Measurements from ENCODE around the gene LRRN2.
"Not testable (repeated sequence)": the region's sequence is repeated elsewhere in the genome, so short reads cannot be mapped to it uniquely, and the experiment has no call there.

The LRRN2 gene

DNA sequence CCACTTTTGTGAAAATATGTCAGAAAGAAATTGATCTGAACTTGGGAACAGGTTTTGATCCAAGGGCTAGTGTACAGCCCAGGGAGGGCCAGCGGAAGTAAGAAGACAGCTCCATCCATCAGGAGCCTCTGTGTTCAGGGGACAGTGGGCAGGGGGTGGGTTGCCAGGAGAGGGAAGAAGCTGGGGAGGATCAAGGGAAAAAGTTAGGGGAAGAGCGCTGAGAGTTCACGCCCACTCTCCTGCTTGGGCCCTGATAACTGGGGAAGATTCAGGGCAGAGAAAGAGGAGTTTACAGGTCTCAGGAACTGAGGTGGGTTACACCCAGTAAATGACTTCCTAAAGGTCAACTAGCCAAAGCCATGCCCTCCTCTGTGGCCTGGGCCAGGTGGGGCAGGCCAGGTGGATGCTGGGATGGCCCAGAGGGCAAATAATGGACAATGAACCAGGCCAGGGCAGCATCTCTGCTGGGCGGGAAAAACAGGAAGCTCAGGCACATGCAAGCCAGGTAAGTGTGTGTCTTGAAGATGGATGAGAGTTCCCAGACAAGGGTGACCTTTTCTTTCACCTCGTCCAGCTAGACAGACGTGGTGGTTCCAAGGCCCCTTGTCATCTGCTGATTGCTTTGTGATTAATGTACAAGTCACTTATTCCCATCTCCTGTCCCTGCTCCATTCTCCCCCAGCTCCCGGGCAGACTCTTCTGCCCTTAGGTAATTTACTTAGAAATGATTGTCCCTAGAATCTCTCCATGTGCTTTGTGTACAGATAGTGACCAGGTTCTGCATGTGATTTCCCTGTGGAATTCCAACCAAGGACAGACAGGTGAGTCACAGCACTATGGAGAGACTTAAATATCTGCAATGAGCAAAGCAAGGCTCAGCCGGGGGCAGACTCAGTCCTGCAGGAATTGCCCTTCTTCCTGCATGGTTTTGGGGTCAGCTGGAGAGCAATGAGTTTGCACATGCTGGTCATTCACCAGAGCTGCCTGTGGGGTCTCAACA is 112.3 kb downstream of the LRRN2 start:
- no peak overlapping the region for H3K4me2 ChIP-seq (ENCODE audit: low read length)
- H3K9me2 ChIP-seq (ENCODE audit: low read depth, low read length) = no peaks in the 10 kb centered on the region
- peaks cover 1% of the 10 kb centered on the region for H3K4me1 ChIP-seq (ENCODE audit: insufficient read depth, low read length, severe bottlenecking)

DNA sequence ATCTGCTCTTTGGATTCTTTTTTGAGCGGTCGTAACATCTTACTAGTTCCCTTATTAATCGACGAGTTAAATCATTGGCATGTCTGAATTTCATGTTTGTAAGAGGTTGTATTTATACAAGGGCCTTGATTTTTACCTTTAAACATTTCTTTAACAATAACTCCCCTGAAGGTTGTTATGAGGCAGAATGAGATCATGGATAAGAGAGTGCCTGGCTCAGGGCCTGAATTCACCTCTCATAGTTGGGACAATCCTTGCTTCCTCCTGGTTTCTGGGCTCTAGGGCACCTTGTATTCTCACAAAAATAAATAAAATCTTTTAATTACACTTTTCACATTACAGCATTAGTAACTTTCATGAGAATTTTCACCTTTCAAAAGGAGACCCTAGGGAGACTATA is 113.9 kb downstream of the LRRN2 start:
- H3K4me3 ChIP-seq (ENCODE audit: low read depth, low read length, poor library complexity, severe bottlenecking) = no peak overlapping the region
- H3F3A ChIP-seq (ENCODE audit: insufficient read depth, low read length) = no peaks in the 10 kb centered on the region
- H3K36me3 ChIP-seq (ENCODE audit: insufficient read depth, low read length) = peaks cover 39% of the 10 kb centered on the region
- no peaks in the 10 kb centered on the region for H4K20me1 ChIP-seq (ENCODE audit: insufficient read depth, low read length)
- TF ChIP-seq EZH2 (IDR thresholded peaks at IDR 0.05; ENCODE audit: borderline replicate concordance, low read length) = no peak
- TF ChIP-seq, protein P1, sequence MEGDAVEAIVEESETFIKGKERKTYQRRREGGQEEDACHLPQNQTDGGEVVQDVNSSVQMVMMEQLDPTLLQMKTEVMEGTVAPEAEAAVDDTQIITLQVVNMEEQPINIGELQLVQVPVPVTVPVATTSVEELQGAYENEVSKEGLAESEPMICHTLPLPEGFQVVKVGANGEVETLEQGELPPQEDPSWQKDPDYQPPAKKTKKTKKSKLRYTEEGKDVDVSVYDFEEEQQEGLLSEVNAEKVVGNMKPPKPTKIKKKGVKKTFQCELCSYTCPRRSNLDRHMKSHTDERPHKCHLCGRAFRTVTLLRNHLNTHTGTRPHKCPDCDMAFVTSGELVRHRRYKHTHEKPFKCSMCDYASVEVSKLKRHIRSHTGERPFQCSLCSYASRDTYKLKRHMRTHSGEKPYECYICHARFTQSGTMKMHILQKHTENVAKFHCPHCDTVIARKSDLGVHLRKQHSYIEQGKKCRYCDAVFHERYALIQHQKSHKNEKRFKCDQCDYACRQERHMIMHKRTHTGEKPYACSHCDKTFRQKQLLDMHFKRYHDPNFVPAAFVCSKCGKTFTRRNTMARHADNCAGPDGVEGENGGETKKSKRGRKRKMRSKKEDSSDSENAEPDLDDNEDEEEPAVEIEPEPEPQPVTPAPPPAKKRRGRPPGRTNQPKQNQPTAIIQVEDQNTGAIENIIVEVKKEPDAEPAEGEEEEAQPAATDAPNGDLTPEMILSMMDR (IDR thresholded peaks at IDR 0.05; ENCODE audit: low read length) = no peak
- H3K27ac ChIP-seq (ENCODE audit: low read depth, low read length, poor library complexity, severe bottlenecking) = no peak overlapping the region
- no peak overlapping the region for H3K9ac ChIP-seq (ENCODE audit: low read length)
- no peaks in the 10 kb centered on the region for H3K4me1 ChIP-seq (ENCODE audit: insufficient read depth, low read length, severe bottlenecking)
- H3K27me3 ChIP-seq (ENCODE audit: insufficient read depth, low read length) = no peaks in the 10 kb centered on the region
- H3K9me3 ChIP-seq (ENCODE audit: low read length) = no peaks in the 10 kb centered on the region
- no peaks in the 10 kb centered on the region for H3K9me2 ChIP-seq (ENCODE audit: low read depth, low read length)
- H2AFZ ChIP-seq (ENCODE audit: low read length) = no peak overlapping the region
- H3K4me2 ChIP-seq (ENCODE audit: low read length) = no peak overlapping the region
- no peaks in the 10 kb centered on the region for H3K79me2 ChIP-seq (ENCODE audit: insufficient read depth, low read length)

More for the DNA sequence above, 112.3 kb downstream of the LRRN2 start:
- no peak overlapping the region for H3K4me3 ChIP-seq (ENCODE audit: low read depth, low read length, poor library complexity, severe bottlenecking)
- no peak overlapping the region for H3K27ac ChIP-seq (ENCODE audit: low read depth, low read length, poor library complexity, severe bottlenecking)
- no peaks in the 10 kb centered on the region for H3K27me3 ChIP-seq (ENCODE audit: insufficient read depth, low read length)
- no peaks in the 10 kb centered on the region for H4K20me1 ChIP-seq (ENCODE audit: insufficient read depth, low read length)
- TF ChIP-seq, protein P1 (IDR thresholded peaks at IDR 0.05; ENCODE audit: low read length) = no peak
- no peak for TF ChIP-seq EZH2 (IDR thresholded peaks at IDR 0.05; ENCODE audit: borderline replicate concordance, low read length)
- peaks cover 26% of the 10 kb centered on the region for H3K36me3 ChIP-seq (ENCODE audit: insufficient read depth, low read length)
- H3K9ac ChIP-seq (ENCODE audit: low read length) = no peak overlapping the region
- no peaks in the 10 kb centered on the region for H3K9me3 ChIP-seq (ENCODE audit: low read length)
- no peaks in the 10 kb centered on the region for H3F3A ChIP-seq (ENCODE audit: insufficient read depth, low read length)
- H3K79me2 ChIP-seq (ENCODE audit: insufficient read depth, low read length) = no peaks in the 10 kb centered on the region
- H2AFZ ChIP-seq (ENCODE audit: low read length) = no peak overlapping the region

DNA sequence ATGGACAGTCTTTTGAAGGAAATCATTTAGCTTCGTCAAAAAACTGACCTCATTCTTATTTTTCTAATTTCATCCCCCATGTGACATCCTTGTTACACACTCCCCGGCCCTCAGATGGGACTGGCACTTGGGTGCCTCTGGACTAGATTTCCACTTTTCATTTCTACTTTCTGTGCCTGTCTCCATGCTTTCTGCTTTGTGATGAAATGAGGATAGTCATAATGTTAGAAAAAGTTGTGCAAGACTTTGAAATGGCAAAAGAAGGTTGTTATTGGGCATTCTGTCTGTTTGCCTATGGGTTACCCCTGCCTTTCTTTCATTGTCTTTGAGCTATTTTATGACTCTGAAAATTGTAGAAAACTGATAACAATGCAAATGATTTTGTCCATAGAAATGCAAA is 114.4 kb downstream of the LRRN2 start:
- H3F3A ChIP-seq (ENCODE audit: insufficient read depth, low read length) = no peaks in the 10 kb centered on the region
- TF ChIP-seq EZH2 (IDR thresholded peaks at IDR 0.05; ENCODE audit: borderline replicate concordance, low read length) = no peak
- TF ChIP-seq, protein P1 (IDR thresholded peaks at IDR 0.05; ENCODE audit: low read length) = no peak
- H3K9me2 ChIP-seq (ENCODE audit: low read depth, low read length) = no peaks in the 10 kb centered on the region
- no peaks in the 10 kb centered on the region for H3K9me3 ChIP-seq (ENCODE audit: low read length)
- peaks cover 39% of the 10 kb centered on the region for H3K36me3 ChIP-seq (ENCODE audit: insufficient read depth, low read length)
- no peak overlapping the region for H3K4me3 ChIP-seq (ENCODE audit: low read depth, low read length, poor library complexity, severe bottlenecking)
- H2AFZ ChIP-seq (ENCODE audit: low read length) = no peak overlapping the region
- H3K4me2 ChIP-seq (ENCODE audit: low read length) = no peak overlapping the region
- H3K4me1 ChIP-seq (ENCODE audit: insufficient read depth, low read length, severe bottlenecking) = peaks cover 5% of the 10 kb centered on the region
- H3K79me2 ChIP-seq (ENCODE audit: insufficient read depth, low read length) = no peaks in the 10 kb centered on the region
- no peak overlapping the region for H3K9ac ChIP-seq (ENCODE audit: low read length)
- no peaks in the 10 kb centered on the region for H3K27me3 ChIP-seq (ENCODE audit: insufficient read depth, low read length)
- H4K20me1 ChIP-seq (ENCODE audit: insufficient read depth, low read length) = no peaks in the 10 kb centered on the region
- no peak overlapping the region for H3K27ac ChIP-seq (ENCODE audit: low read depth, low read length, poor library complexity, severe bottlenecking)

DNA sequence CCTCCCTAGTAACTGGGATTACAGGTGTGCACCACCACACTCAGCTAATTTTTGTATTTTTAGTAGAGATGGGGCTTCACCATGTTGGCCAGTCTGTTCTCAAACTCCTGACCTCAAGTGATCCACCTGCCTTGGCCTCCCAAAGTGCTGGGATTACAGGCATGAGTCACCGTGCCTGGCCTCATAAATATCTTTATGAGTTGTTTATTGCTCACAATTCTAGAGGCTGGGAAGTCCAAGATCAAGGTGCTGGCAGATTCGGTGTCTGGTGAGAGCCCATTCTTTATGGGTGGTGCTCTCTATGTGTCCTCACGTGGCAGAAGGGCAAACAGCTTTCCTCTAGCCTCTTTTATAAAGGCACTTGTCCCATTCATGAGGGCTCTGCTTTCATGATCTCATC is 115.5 kb downstream of the LRRN2 start:
- H3K4me3 ChIP-seq (ENCODE audit: low read depth, low read length, poor library complexity, severe bottlenecking); H2AFZ ChIP-seq (ENCODE audit: low read length); H3K9me2 ChIP-seq (ENCODE audit: low read depth, low read length); H3K4me2 ChIP-seq (ENCODE audit: low read length); H3K79me2 ChIP-seq (ENCODE audit: insufficient read depth, low read length); H3K9ac ChIP-seq (ENCODE audit: low read length); H3F3A ChIP-seq (ENCODE audit: insufficient read depth, low read length); H4K20me1 ChIP-seq (ENCODE audit: insufficient read depth, low read length); H3K27ac ChIP-seq (ENCODE audit: low read depth, low read length, poor library complexity, severe bottlenecking); H3K9me3 ChIP-seq (ENCODE audit: low read length); H3K27me3 ChIP-seq (ENCODE audit: insufficient read depth, low read length): not testable (repeated sequence)
- Histone ChIP-seq H3K36me3 (ENCODE audit: insufficient read depth, low read length) (peaks cover 39% of the 10 kb centered on the region), H3K4me1 (ENCODE audit: insufficient read depth, low read length, severe bottlenecking) (peaks cover 16% of the 10 kb centered on the region)
